GM13977 (cell line): ENCODE results near the gene MARCKSL1.
"Not testable (repeated sequence)": the region's sequence is repeated elsewhere in the genome, so short reads cannot be mapped to it uniquely, and the experiment has no call there.

ENCODE experiments used
- DNase-seq: peaks from one replicate; pipeline ENCODE4 v3.0.0; 2012; ENCODE audit warnings: low spot score
- in situ Hi-C: fragments of 300-500 bp; cut with MboI; formaldehyde crosslinking; loops from one replicate; pipeline ENCODE4 v1.12.0; 2022; ENCODE audit warnings: low sequenced_read_pairs, low pct_unique_long_range_greater_than_20kb, mixed read lengths, inconsistent platforms; ENCODE audit not compliant: unreplicated experiment
- TF ChIP-seq, protein P1 (sequence below): IDR thresholded peaks from 2 replicates; pipeline ENCODE4 v1.5.1; 2012; ENCODE audit warnings: mild to moderate bottlenecking, control low read depth; ENCODE audit not compliant: insufficient read depth; ENCODE audit errors: extremely low read depth, missing control alignments

MARCKSL1 gene

GRCh38 chr1:32361308-32361673, 25.3 kb upstream of the MARCKSL1 start:
- DNase-seq: no peak
- TF ChIP-seq, protein P1, sequence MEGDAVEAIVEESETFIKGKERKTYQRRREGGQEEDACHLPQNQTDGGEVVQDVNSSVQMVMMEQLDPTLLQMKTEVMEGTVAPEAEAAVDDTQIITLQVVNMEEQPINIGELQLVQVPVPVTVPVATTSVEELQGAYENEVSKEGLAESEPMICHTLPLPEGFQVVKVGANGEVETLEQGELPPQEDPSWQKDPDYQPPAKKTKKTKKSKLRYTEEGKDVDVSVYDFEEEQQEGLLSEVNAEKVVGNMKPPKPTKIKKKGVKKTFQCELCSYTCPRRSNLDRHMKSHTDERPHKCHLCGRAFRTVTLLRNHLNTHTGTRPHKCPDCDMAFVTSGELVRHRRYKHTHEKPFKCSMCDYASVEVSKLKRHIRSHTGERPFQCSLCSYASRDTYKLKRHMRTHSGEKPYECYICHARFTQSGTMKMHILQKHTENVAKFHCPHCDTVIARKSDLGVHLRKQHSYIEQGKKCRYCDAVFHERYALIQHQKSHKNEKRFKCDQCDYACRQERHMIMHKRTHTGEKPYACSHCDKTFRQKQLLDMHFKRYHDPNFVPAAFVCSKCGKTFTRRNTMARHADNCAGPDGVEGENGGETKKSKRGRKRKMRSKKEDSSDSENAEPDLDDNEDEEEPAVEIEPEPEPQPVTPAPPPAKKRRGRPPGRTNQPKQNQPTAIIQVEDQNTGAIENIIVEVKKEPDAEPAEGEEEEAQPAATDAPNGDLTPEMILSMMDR: no peak
- in situ Hi-C loops: no loop called here

DNA sequence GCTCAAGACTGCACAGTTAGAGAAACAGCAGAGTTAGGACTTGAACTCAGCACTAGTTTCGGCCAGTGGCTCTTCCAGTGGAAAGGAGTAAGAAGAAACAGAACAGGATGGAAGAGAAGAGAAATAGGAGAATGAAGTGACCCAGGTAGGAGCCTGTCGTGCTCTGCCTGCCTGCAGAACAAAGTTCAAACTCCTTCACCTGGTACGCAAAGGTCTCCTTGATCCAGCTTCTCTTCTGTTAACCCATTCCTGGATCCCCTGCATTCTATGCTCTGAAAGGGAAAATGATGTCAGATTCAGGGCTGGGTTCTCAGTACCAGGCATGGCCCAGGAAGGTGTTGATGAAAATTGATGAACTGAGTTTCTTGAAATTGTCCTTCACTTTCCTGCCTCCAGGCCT, 22.4 kb upstream of the MARCKSL1 start:
- TF ChIP-seq, protein P1: no peak
- DNase-seq: no peak
- in situ Hi-C loops: no loop called here

- in situ Hi-C loops: no loop called here
- TF ChIP-seq, protein P1: no peak
- no peak for DNase-seq
Measured at GRCh38 chr1:32357614-32358013, 21.6 kb upstream of the MARCKSL1 start.

- TF ChIP-seq, protein P1: no peak
- DNase-seq: no peak
- in situ Hi-C loops: no loop called here
Measured at GRCh38 chr1:32356478-32356877, 20.4 kb upstream of the MARCKSL1 start.

- DNase-seq, in situ Hi-C loops: not testable (repeated sequence)
Measured at GRCh38 chr1:32355778-32356177, 19.7 kb upstream of the MARCKSL1 start.

- in situ Hi-C loops: no loop called here
- TF ChIP-seq, protein P1: no peak
- DNase-seq: no peak
Measured at GRCh38 chr1:32353886-32354570, 18.0 kb upstream of the MARCKSL1 start.

DNA sequence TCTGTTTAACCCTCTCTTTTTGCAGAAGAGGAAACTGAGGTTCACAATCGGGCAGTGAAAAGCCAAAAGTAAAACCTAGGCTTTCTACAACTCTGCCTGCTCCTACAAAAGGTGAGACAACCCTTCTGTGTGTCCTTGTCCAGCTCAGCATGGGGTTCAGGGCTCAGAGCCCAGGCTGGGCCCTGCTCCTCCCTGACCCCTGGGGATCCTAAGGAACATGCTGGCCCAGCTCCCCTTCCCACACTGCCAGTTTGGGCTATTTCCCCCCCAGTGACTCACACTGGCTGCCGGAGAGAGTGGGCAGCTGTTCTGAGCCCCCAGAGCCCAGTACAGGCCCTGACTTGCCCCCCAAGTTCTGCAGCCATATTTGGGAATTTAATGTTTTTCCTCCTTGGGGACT, 17.4 kb upstream of the MARCKSL1 start:
- TF ChIP-seq, protein P1: no peak
- in situ Hi-C loops: no loop called here

More for the DNA sequence above, 17.4 kb upstream of the MARCKSL1 start:
- no peak for DNase-seq
